GM18505 (cell line): ENCODE measurements around the gene CASP10.
A peak's percentile ranks its signal among the peaks of the same experiment; 100 is the strongest.

Experiments used
- ATAC-seq: cut with Tn5 transposase; IDR thresholded peaks from one replicate; pipeline ENCODE4 v1.9.1; 2021; ENCODE audit not compliant: unreplicated experiment
- POLR2A ChIP-seq: IDR thresholded peaks from 4 replicates; pipeline ENCODE4 v1.6.1; 2011; ENCODE audit warnings: borderline replicate concordance; ENCODE audit not compliant: insufficient read depth, insufficient read length; ENCODE audit errors: extremely low read depth

Gene CASP10

DNA sequence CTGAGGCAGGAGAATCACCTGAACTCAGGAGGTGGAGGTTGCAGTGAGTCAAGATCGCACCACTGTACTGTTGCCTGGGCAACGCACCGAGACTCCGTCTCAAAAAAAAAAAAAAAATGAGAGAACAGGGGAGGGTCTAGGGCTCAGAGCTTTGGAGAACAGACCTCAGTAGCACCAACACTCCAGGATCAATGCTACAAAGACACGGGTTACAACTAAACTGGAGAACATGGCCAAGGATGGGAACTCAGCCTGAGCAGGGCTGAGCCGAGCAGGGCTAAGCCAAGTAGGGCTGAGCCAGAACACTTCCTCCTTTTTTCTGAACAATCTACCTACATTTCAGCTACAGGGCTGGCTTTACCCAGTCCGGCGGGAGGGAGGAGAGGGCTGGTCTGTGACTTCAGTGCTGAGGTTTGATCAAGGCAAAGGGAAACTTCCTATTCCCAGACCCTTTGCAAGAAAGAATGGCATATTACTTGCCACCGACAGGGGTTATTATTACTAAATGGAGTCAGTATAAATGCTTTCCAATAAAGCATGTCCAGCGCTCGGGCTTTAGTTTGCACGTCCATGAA, 74.5 kb downstream of the CASP10 start:
- peak; percentile 50 for ATAC-seq
- peak; percentile 22 for TF ChIP-seq POLR2A

DNA sequence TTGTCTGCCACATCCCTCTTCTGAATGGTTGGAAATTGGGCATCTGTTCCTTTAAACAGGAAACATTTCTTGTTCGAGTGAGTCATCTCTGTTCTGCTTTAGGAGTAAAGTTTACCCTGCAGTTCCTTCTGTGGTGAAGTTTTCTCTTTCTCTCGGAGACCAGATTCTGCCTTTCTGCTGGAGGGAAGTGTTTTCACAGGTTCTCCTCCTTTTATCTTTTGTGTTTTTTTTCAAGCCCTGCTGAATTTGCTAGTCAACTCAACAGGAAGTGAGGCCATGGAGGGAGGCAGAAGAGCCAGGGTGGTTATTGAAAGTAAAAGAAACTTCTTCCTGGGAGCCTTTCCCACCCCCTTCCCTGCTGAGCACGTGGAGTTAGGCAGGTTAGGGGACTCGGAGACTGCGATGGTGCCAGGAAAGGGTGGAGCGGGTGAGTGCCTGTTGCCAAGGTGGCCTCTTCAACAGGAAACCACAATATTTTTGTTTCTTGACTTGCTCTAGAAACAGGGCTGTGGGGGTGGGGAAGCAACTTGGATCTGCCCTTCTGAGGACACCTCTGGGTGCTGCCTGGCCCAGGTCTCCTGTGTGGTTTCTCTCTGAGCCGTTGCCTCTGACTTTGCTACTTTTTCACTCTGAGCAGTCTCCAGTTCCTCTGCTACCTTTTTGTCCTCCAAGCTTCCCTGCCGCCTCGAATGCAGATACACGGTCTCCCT, 75.2 kb downstream of the CASP10 start:
- peak; percentile 54 for TF ChIP-seq POLR2A
- peak; percentile 71 for ATAC-seq

GRCh38 chr2:201258666-201259615, 76.0 kb downstream of the CASP10 start:
- ATAC-seq: peak; percentile 13

GRCh38 chr2:201260302-201260800, 77.4 kb downstream of the CASP10 start, which contains the start of gene CASP8:
CASP8 (plus strand) TSS chr2:201260536; CDS start chr2:201266487, 5,951 bp downstream.
- ATAC-seq: no peak
- TF ChIP-seq POLR2A: peak; percentile 53

More at GRCh38 chr2:201258666-201259615, 76.0 kb downstream of the CASP10 start:
- no peak for TF ChIP-seq POLR2A

DNA sequence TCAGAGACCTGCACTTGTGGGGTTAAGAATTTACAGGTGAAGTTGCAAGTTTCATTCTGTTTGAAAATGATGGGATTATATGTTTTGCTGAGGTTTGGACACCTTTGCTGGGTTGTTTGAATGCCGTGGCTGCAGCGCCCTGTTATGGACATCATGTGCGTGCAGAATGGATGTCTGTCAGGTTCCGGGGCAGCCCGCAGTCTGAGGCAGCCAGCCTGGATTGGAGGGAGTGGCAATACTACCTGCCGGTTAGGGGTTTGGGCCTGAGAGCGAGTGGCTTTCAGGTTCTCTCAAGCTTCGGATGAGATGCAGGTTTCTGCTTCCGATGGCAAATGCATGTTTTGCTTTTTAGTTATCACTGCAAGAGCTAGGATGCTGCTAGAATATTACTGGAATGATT, 78.5 kb downstream of the CASP10 start:
- TF ChIP-seq POLR2A: no peak
- no peak for ATAC-seq

DNA sequence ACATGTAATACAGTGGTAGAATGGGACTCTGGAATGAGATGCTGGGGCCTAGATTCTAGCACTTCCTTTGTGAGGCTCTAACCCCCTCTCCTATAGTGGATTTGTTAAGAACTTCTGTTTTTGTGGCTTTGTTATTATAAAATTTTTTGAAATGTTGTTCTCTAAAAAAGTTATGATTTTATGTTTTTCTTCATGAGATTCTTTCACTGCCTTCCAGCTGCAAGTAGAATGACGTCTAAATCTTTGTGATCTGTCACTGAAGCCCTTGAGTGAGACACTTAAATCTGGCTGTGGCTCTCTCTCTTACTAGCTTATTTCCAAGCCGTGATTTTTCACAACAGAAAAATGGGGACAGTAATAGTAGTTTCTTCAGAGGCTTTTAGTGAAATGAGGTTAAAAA, 79.0 kb downstream of the CASP10 start:
- TF ChIP-seq POLR2A: no peak
- ATAC-seq: no peak

- ATAC-seq: no peak
- no peak for TF ChIP-seq POLR2A
These were observed 79.8 kb downstream of the CASP10 start for GRCh38 chr2:201262718-201263117.

DNA sequence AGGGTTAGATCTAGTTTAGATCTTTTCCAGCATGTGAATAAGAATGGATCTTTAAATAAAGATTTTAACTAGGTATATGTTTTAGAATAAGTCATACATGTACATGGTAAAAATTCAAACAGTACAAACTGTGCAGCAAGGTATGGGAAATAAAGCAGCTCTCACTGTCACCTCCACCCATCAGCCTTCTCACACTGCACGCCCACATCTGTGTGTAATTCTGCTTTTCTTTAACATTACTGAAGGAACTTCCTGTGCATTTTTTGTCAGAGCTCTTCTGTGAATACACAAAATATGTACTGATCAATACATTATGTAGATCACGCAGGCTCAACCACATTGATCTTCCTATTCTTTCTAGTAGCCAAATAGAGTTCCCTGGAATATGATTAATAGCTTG, 80.8 kb downstream of the CASP10 start:
- ATAC-seq: no peak
- TF ChIP-seq POLR2A: no peak

- no peak for ATAC-seq
- TF ChIP-seq POLR2A: no peak
These were observed 81.7 kb downstream of the CASP10 start for GRCh38 chr2:201264472-201265173.

- no peak for TF ChIP-seq POLR2A
- no peak for ATAC-seq
These were observed 83.7 kb downstream of the CASP10 start for GRCh38 chr2:201266629-201267028.

DNA sequence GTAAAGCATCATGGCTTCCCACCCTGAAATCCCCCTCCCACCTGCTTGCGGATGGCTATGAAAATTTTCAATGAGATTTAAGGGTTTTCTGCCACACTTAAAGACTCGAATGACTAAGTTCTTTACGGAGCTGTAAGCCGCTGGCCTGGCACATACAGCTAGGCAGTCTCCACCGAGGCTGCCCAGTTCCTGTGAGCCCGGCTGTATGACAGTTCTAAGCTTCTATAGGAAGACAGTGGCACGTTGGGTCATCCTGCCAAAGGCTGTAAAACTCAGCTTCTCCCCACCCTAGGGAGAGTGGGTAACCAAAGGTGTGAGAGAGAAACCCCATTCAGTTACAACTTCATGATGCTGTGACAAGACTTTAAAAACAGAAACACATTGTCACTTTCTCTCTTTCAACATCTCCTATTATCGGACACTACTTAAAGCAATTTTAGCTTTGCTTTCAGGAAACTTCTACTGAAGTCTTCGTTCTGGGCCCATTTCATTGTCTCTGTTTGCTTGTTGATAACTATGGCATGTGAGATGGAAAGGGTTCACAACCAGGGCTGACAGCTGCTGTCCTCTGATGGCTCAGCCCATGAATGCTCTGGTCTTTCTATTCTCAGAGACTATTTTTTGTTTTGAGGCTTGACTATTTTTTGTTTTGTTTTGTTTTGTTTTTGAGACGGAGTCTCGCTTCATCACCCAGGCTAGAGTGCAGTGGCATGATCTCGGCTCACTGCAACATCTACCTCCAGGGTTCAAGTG, 84.5 kb downstream of the CASP10 start:
- TF ChIP-seq POLR2A: no peak
- no peak for ATAC-seq

DNA sequence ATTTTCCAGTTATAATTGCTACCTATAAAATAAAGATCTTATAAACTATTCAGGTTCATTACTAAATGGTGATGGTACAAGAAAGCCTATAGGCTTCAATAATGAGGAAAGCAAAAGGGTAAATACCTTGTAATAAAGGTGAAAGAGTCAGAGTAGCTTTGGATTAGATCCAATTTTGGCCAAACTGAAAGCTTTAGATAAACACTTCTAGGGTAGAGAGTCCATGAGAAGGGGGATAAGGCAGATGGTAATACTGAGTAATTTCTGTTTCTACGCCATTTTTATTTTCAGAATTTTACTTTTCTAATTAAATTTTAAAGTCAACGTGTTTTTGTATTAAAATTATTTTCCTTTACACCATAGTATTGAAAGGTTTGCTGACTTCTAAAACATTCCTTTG, 86.8 kb downstream of the CASP10 start:
- no peak for TF ChIP-seq POLR2A
- no peak for ATAC-seq
